Neural cell (in vitro differentiated cells): ENCODE measurements around the gene ATXN7L3.

Experiments used
- CTCF ChIP-seq: fragments of 450-650 bp; IDR thresholded peaks from 2 replicates; pipeline ENCODE4 v1.5.1; 2014; ENCODE audit warnings: antibody characterized with exemption, mild to moderate bottlenecking, moderate library complexity; ENCODE audit not compliant: poor library complexity, severe bottlenecking
- EZH2 ChIP-seq: fragments of 200-600, 300-800 bp; shearing (Covaris generic), sonication (generic); IDR thresholded peaks from 2 replicates; pipeline ENCODE4 v1.6.1; 2014; ENCODE audit warnings: antibody characterized with exemption, low read length, borderline replicate concordance, mild to moderate bottlenecking; ENCODE audit not compliant: insufficient read depth, poor library complexity, severe bottlenecking
- RAD21 ChIP-seq: fragments of 450-650 bp; conservative IDR thresholded peaks from 2 replicates; pipeline ENCODE4 v1.6.1; 2014; ENCODE audit warnings: antibody characterized with exemption, mild to moderate bottlenecking, moderate library complexity

GRCh38 chr17:44205962-44206824 is 6.5 kb upstream of the ATXN7L3 start:
- TF ChIP-seq CTCF: no peak
- no peak for TF ChIP-seq EZH2
- TF ChIP-seq RAD21: no peak
